ENCODE results near the gene TTC9B. TPM values are rescaled to one million over a fixed set of nuclear protein-coding genes. Genes with fewer than 3 reads are reported as not detected.

TTC9B gene
- total and polyA plus RNA-seq, 2 of the 13 experiments (the other 11 are each of a cell fraction or from before 2014, with no cell fraction given): not detected

DNA sequence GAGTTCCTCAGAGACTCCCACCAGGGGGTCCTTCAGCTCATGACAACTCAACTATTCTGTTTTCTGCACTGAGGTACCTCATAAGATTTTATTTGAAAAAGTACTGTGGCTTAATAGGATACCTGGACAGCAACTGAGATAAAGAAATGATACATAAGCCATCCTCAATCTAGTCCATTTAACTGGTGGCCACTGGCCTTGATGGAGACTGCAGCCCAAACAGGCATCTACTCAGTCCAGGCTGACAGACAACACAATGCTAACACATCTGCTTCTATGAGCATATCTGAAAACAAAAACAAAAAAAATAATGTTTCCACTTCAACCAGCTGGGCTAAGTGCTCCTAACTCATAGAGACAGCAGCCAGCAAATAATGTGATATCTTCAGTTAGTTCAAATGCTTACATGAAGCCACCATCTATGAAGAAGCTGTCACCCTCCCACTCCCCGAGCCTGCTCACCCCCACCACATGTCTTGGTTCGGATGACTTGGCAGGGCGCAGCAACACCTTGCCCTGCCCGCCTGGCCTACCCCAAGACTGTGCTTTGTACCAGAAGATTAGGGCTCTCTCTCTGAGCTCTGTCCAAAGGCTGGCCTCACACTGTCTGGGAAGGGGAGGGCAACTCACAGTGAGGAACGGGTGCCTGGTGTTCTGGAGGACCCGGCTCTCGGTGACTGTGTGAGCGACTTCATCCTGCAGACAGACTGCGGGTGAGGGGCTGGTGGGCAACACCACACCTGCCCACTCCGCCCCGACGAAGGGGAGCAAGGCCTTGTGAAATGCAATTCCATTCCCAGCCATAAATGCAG lies 21.4 kb upstream of the TTC9B start:
- DNase-seq (ENCODE audit: low spot score) (no peak), FAIRE-seq (no peak), ATAC-seq (no peak)
- intact Hi-C loops (cut with micrococcal nuclease; ENCODE audit: unreplicated experiment): no loop called here
- no peaks in the 10 kb centered on the region for H3K27me3 ChIP-seq (ENCODE audit: control insufficient read depth in 1 of 2, insufficient read depth in 2 of 2, low read length in 2 of 2)
- ChIA-PET CTCF (ENCODE audit: low intra/inter-chr PET ratio, low total read pairs) (no interaction called here), POLR2A (no interaction called here)
- peaks cover 36 to 76% of the 10 kb centered on the region in 2 experiments for H3K36me3 ChIP-seq (replicated peaks in 1 of 2; ENCODE audit: control insufficient read depth in 1 of 2, insufficient read depth in 2 of 2, low read length in 2 of 2)
- TF ChIP-seq, protein P1, sequence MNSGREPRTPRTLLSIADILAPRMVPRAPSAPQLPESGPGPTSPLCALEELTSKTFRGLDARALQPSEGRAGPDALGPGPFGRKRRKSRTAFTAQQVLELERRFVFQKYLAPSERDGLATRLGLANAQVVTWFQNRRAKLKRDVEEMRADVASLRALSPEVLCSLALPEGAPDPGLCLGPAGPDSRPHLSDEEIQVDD (CRISPR knock-in tag; IDR thresholded peaks at IDR 0.05; ENCODE audit: borderline replicate concordance): no peak
- TF ChIP-seq ZNF674 (CRISPR knock-in tag; IDR thresholded peaks at IDR 0.05; ENCODE audit: low read depth) (no peak), MTF1 (CRISPR knock-in tag; IDR thresholded peaks at IDR 0.05) (no peak), PHF5A (CRISPR knock-in tag; IDR thresholded peaks at IDR 0.05; ENCODE audit: low read depth, unreplicated experiment) (no peak), BRD4 (CRISPR knock-in tag; IDR thresholded peaks at IDR 0.05) (no peak), ZNF850 (CRISPR knock-in tag; conservative IDR thresholded peaks at IDR 0.05) (no peak), ZNF441 (CRISPR knock-in tag; IDR thresholded peaks at IDR 0.05; ENCODE audit: borderline replicate concordance) (no peak), SNAI1 (CRISPR knock-in tag; IDR thresholded peaks at IDR 0.05; ENCODE audit: borderline replicate concordance) (no peak), RNF2 (conservative IDR thresholded peaks at IDR 0.05; ENCODE audit: low read depth) (no peak), ZNF816 (CRISPR knock-in tag; IDR thresholded peaks at IDR 0.05; ENCODE audit: borderline replicate concordance) (no peak), HDAC6 (IDR thresholded peaks at IDR 0.05; ENCODE audit: low read depth, low read length) (no peak), ZSCAN22 (CRISPR knock-in tag; IDR thresholded peaks at IDR 0.05) (no peak), CCDC6 (CRISPR knock-in tag; IDR thresholded peaks at IDR 0.05) (no peak), ZNF3 (CRISPR knock-in tag; IDR thresholded peaks at IDR 0.05) (no peak)
- TF ChIP-seq, protein P2, sequence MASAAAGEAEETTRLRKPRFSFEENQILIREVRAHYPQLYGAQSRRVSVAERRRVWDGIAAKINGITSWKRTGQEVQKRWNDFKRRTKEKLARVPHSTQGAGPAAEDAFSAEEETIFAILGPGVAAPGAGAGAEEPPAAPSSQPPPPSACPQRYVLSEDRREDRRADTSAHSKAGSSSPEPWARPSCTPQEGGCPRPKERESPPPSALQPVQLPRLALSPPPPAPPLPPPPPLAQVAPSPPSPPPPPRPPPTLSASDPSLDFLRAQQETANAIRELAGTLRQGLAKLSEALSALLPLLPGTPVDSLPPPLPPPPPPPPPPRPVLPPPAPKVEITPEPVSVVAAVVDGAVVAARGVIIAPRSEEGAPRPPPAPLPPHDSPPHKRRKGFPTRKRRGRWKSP (CRISPR knock-in tag; IDR thresholded peaks at IDR 0.05): no peak
- TF ChIP-seq, protein P3, sequence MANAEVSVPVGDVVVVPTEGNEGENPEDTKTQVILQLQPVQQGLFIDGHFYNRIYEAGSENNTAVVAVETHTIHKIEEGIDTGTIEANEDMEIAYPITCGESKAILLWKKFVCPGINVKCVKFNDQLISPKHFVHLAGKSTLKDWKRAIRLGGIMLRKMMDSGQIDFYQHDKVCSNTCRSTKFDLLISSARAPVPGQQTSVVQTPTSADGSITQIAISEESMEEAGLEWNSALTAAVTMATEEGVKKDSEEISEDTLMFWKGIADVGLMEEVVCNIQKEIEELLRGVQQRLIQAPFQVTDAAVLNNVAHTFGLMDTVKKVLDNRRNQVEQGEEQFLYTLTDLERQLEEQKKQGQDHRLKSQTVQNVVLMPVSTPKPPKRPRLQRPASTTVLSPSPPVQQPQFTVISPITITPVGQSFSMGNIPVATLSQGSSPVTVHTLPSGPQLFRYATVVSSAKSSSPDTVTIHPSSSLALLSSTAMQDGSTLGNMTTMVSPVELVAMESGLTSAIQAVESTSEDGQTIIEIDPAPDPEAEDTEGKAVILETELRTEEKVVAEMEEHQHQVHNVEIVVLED (CRISPR knock-in tag; IDR thresholded peaks at IDR 0.05; ENCODE audit: borderline replicate concordance): no peak
- in situ Hi-C loops (cut with HindIII; ENCODE audit: extremely low pct_ligation_motif_present, low pct_unique_long_range_greater_than_20kb): no loop called here
- BruUV-seq (replicated peaks): no TSS peak
- H3K9ac ChIP-seq (ENCODE audit: insufficient read depth, low read depth, low read length): no peak overlapping the region
- peaks cover 1% of the 10 kb centered on the region for H3K79me2 ChIP-seq (ENCODE audit: insufficient read depth, low read length)
- no peak overlapping the region for H3K4me2 ChIP-seq (ENCODE audit: low read depth, low read length)
- no peak overlapping the region for H3K27ac ChIP-seq (ENCODE audit: extremely low read length, insufficient read depth, low read length)
- no peak overlapping the region for H3K4me3 ChIP-seq (replicated peaks in 1 of 3; ENCODE audit: insufficient read depth in 1 of 3, low read depth in 2 of 3, low read length in 3 of 3)
- H3K4me1 ChIP-seq (ENCODE audit: insufficient read depth, low read length): no peaks in the 10 kb centered on the region
- no peak overlapping the region for H2AFZ ChIP-seq (ENCODE audit: low read length)
- WGBS (ENCODE audit: low lambda C conversion rate): 93% methylated on average over 4 of the region's 12 CpGs
- no peaks in the 10 kb centered on the region for H4K20me1 ChIP-seq (ENCODE audit: insufficient read depth, low read length)
- no peaks in the 10 kb centered on the region for H3K9me3 ChIP-seq (ENCODE audit: low read length)
